Measurements from ENCODE around the gene SMIM26.
A peak's percentile ranks its signal among the peaks of the same experiment; 100 is the strongest.
"Not testable (repeated sequence)": the region's sequence is repeated elsewhere in the genome, so short reads cannot be mapped to it uniquely, and the experiment has no call there.

Gene SMIM26

DNA sequence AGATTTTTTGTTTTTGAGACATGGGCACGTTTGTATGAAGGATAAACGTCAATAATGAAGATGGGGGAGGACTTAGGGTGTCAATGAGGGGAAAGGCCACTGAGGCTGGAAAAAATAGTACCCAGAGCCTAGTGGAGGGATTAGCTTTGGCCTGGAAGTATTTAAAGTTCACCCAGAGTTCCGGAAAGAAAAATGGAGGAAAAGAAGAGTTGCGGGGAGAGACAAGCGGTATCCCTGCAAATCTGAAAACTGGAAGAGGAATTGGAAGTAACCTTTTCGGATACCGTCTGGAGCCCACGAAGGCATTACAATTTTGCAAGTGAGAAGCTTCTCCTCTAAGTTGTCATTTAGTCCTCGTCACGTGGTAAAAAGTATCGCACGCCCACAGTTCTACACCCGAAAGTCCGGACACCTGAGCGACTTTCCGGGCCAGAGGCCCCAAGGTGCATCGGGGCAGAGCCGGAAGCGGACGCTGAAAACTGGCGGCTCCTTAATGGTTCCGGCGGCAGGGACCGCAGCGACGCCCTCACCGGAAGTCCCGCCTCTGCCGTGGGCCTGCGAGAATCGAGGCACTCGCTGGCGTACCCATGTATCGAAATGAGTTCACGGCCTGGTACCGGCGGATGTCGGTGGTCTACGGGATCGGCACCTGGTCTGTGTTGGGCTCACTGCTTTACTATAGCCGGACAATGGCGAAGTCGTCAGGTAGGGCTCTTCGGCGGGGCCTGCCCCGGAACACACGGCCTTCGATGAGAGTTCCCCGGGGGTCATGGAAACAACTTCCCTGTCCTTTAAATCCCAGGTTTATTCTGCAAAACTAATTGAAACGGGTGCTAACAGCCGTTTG is at the start of gene SMIM26:
Gene SMIM26 (plus strand): TSS at position 541 of the 847 bp plus-strand sequence. CDS start 47 bp downstream, at position 588.
- Histone ChIP-seq H3K4me3 (peak within 1 kb of the TSS; percentile 84), H3K9me3 (peaks cover 13% of the 10 kb centered on the region), H3K4me2 (peak within 1 kb of the TSS; percentile 87), H3K27me3 (no peaks in the 10 kb centered on the region), H3K36me3 (peaks cover 46% of the 10 kb centered on the region), H3K4me1 (peaks cover 17% of the 10 kb centered on the region), H3K9ac (peak within 1 kb of the TSS; percentile 91), H4K20me1 (no peaks in the 10 kb centered on the region), H3K27ac (peak within 1 kb of the TSS; percentile 87)
- TF ChIP-seq Cebpa-rat (IDR thresholded peaks at IDR 0.05): no peak

DNA sequence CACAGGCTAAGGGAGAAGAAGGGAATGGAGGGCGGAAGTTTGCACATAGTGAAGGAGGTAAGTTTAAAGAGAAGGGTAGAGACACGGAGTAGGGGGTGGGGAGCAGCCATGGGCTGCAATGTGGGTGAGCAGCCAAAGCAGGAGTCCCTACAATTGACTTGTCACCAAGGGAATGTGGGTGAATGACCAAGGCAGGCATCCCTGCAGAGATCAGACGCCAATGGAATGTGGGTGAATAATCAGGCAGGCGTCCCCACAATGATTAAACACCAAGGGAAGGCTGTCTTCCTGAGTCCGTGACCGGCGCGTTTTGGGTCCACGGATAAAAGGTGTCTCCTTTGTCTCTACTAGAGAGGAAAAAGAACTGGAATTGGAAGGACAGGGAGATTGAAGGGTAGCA is 45.2 kb upstream of the SMIM26 start:
- H3K4me3 ChIP-seq, H3K4me1 ChIP-seq, H3K9me3 ChIP-seq, H3K27me3 ChIP-seq, H3K27ac ChIP-seq, H3K4me2 ChIP-seq, H4K20me1 ChIP-seq, H3K9ac ChIP-seq: not testable (repeated sequence)
- peaks cover 72% of the 10 kb centered on the region for H3K36me3 ChIP-seq

- Histone ChIP-seq H3K4me2 (no peak overlapping the region), H3K9ac (no peak overlapping the region)
These were observed 44.2 kb upstream of the SMIM26 start for GRCh38 chr20:18523066-18523465.

DNA sequence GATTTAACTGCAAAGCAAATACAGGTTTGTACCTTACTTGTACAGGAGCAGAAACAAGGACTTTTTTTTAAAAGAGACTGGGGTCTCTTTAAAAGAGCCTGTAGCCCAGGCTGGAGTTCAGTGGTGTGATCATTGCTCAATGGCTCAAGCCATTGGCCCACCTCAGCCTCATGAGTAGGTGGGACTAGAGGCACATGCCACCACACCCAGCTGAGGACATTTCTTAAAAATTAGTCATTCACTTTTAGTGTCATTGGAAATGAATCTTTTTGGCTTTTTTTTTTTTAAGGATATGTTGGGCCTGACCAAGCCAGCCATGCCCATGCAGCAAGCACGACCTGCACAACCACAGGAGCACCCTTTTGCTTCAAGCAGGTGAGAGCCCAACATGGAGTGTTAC is 42.6 kb upstream of the SMIM26 start:
- Histone ChIP-seq H3K4me2 (no peak overlapping the region), H3K36me3 (peaks cover 85% of the 10 kb centered on the region), H3K9me3 (no peaks in the 10 kb centered on the region), H3K27ac (no peak overlapping the region), H3K4me3 (no peak overlapping the region), H3K9ac (no peak overlapping the region), H4K20me1 (0 out of 2 replicates have a peak, but pooled peaks cover 8% of the 10 kb centered on the region), H3K4me1 (no peaks in the 10 kb centered on the region), H3K27me3 (no peaks in the 10 kb centered on the region)
- no peak for TF ChIP-seq Cebpa-rat (IDR thresholded peaks at IDR 0.05)

More at GRCh38 chr20:18523066-18523465, 44.2 kb upstream of the SMIM26 start:
- Histone ChIP-seq H4K20me1 (no peaks in the 10 kb centered on the region), H3K27ac (no peak overlapping the region), H3K27me3 (no peaks in the 10 kb centered on the region), H3K4me1 (no peaks in the 10 kb centered on the region), H3K9me3 (no peaks in the 10 kb centered on the region), H3K4me3 (no peak overlapping the region), H3K36me3 (peaks cover 74% of the 10 kb centered on the region)
- TF ChIP-seq Cebpa-rat (IDR thresholded peaks at IDR 0.05): no peak

- H3K27ac ChIP-seq, H4K20me1 ChIP-seq, H3K9ac ChIP-seq, H3K9me3 ChIP-seq, H3K4me1 ChIP-seq, H3K27me3 ChIP-seq, H3K4me3 ChIP-seq, H3K4me2 ChIP-seq: not testable (repeated sequence)
- H3K36me3 ChIP-seq: peaks cover 88% of the 10 kb centered on the region
These were observed 40.5 kb upstream of the SMIM26 start for GRCh38 chr20:18526761-18527160.

DNA sequence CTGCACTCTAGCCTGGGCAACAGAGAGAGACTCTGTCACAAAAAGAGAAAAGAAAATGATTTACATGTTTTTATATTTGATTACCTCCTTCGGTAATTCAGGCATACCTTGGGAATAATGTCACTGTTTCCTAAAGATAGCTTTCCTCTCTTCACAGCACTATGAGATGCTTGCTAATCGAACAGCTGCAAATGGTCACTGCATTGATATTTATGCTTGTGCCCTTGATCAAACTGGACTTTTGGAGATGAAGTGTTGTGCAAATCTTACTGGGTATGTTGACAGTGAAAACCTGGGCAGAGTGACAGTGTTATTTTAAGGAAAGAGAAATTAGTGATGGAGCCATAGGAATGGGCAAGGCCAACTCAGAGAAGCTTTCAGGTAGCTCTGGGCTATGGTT is 39.9 kb upstream of the SMIM26 start:
- Histone ChIP-seq H3K9me3 (no peaks in the 10 kb centered on the region), H3K9ac (no peak overlapping the region), H3K27me3 (no peaks in the 10 kb centered on the region), H3K4me1 (no peaks in the 10 kb centered on the region), H3K4me3 (no peak overlapping the region), H4K20me1 (0 out of 2 replicates have a peak, but pooled peaks cover 9% of the 10 kb centered on the region), H3K27ac (no peak overlapping the region), H3K36me3 (peaks cover 89% of the 10 kb centered on the region), H3K4me2 (no peak overlapping the region)
- no peak for TF ChIP-seq Cebpa-rat (IDR thresholded peaks at IDR 0.05)

GRCh38 chr20:18527836-18528235 is 39.4 kb upstream of the SMIM26 start:
- Histone ChIP-seq H3K27me3 (no peaks in the 10 kb centered on the region), H3K27ac (no peak overlapping the region), H3K4me2 (no peak overlapping the region), H3K4me3 (no peak overlapping the region), H3K9ac (no peak overlapping the region), H3K4me1 (no peaks in the 10 kb centered on the region), H3K36me3 (peaks cover 94% of the 10 kb centered on the region), H3K9me3 (no peaks in the 10 kb centered on the region), H4K20me1 (0 out of 2 replicates have a peak, but pooled peaks cover 9% of the 10 kb centered on the region)
- TF ChIP-seq Cebpa-rat (IDR thresholded peaks at IDR 0.05): no peak

- Histone ChIP-seq H3K4me1 (no peaks in the 10 kb centered on the region), H3K4me2 (no peak overlapping the region), H3K4me3 (no peak overlapping the region), H3K27ac (no peak overlapping the region), H3K27me3 (no peaks in the 10 kb centered on the region), H4K20me1 (0 out of 2 replicates have a peak, but pooled peaks cover 9% of the 10 kb centered on the region), H3K36me3 (peaks cover 99% of the 10 kb centered on the region), H3K9me3 (no peaks in the 10 kb centered on the region), H3K9ac (no peak overlapping the region)
- TF ChIP-seq Cebpa-rat (IDR thresholded peaks at IDR 0.05): no peak
These were observed 38.2 kb upstream of the SMIM26 start for GRCh38 chr20:18529041-18529440.

DNA sequence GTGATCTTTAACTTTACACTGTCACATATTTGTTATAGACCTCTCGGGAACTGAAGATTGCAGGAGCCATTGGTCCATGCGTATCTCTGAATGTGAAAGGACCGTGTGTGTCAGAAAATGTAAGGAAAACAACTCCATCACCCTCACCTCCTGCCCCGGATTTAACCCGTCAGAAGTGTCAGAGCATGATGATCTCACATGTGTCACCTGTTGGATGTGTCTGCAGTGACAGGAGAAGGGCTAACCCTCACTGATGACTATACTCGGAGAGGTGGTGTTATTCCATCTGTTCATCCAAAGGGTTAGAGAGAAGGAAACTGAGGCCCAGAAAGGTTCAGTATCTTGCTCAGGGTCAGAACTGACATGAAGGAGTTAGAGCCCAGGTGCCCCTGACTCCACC is 34.6 kb upstream of the SMIM26 start:
- Histone ChIP-seq H3K4me1 (no peaks in the 10 kb centered on the region), H3K4me2 (no peak overlapping the region), H3K27me3 (no peaks in the 10 kb centered on the region), H3K27ac (no peak overlapping the region), H3K9me3 (no peaks in the 10 kb centered on the region), H3K9ac (no peak overlapping the region), H3K36me3 (peaks cover 93% of the 10 kb centered on the region), H3K4me3 (no peak overlapping the region), H4K20me1 (0 out of 2 replicates have a peak, but pooled peaks cover 9% of the 10 kb centered on the region)
- TF ChIP-seq Cebpa-rat (IDR thresholded peaks at IDR 0.05): no peak

DNA sequence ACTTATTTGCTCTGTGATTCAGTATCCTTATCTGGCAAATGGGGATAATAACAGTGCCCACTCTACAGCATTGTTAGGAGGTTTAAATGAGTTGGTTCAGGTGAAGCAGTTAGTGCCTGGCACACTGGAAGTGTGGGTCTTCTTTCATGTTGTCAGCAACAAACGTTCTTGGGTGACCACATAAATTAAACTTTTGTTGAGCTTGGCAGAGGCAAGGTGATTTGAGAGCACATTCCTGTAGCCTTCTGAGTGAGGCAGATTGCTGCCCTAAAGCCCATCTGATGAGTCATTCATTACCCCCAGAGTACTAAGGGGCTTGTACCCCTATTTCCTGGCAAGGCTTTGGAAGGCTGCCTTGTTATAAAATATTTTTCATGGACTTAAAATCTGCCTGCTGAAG is 33.7 kb upstream of the SMIM26 start:
- Histone ChIP-seq H3K9me3 (no peaks in the 10 kb centered on the region), H3K27me3 (no peaks in the 10 kb centered on the region), H3K27ac (no peak overlapping the region), H3K4me2 (no peak overlapping the region), H3K36me3 (peaks cover 91% of the 10 kb centered on the region), H3K4me1 (no peaks in the 10 kb centered on the region), H4K20me1 (0 out of 2 replicates have a peak, but pooled peaks cover 9% of the 10 kb centered on the region), H3K9ac (no peak overlapping the region), H3K4me3 (no peak overlapping the region)
- TF ChIP-seq Cebpa-rat (IDR thresholded peaks at IDR 0.05): no peak

Data from BLaER1 (cell line).